Measurements from ENCODE around the gene MACROD1. TPM values are rescaled to one million over a fixed set of nuclear protein-coding genes. Genes with fewer than 3 reads are reported as not detected.
A peak's percentile ranks its signal among the peaks of the same experiment; 100 is the strongest.

MACROD1 gene
- total RNA-seq, 2 donors from 2014 or later = 11.0 to 25.3 TPM

DNA sequence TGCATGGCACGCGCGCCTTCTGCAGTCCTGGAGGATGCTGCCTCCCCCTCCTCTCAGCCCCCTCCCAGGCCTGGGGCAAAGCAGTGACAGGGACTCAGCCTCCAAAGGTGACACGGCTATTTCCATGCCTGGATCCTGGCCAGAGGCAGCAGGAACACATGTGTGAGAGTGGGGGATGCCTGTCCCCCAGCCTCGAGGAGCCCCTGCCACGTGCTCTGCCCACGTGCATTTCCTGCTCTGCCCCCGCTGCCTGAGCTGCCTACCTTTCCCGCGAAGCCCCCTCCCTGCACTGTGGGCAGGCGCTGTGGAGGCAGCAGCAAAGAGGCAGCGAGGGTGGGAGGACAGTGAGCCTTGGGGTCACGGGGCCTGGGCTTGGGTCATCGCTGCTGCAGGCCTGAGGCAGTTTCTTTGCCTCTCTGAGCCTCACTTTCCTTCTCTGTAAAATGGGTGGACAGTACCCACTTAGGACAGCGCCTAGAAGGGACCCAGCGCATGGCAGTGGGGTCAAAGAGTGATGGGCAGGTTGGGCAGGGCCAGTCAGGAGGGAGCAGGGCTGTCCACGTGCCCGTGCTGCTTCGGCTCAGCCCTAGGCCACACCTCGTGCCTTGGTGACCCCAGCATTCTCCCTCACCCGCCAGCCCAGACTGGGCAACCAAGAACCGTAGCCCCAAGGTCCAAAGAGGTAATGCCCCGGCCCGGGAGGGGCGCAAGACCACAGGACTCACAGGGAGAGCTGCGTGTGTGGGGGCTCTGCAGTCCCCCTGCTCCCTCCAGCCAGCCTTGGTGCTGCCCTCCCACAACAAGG lies 81.6 kb downstream of the MACROD1 start:
- Mint-ChIP-seq H3K36me3 (no peaks in the 10 kb centered on the region), H3K27ac (no peak overlapping the region), H3K9me3 (no peaks in the 10 kb centered on the region)
- DNase-seq (ENCODE audit: low spot score in 2 of 2) (no peak), ATAC-seq (no peak)

DNA sequence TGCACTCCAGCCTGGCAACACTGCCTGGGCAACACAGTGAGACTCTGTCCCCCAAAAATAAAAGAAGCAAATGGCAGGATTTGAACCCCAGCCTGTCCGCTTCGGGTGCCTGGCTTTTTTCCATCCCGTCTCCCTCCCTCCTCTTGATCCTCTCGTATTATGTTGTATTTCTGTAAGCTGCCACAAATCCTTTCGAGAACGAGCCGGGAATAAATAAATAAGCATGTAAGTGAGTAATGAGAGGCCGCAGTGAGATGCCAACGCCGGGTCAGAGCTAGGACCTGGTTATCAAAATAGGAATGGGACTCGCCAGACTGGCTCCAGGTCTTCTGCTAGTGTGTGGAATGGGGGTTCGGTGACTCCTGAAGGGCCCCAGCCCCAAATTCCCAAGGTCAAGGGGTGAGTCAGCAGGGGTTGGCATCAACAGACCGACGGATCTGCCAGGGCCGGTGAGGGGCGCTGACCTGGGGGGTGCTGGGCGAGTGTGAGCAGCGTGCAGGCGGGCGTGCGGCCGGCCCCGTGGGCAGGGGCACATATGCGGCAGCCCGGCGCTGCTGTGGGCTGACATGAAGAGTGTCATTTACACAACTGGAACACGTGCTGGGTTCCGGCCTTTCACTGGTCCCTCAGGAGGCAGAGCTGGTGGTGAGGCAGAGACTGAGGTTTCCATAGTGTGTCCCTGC lies 82.4 kb downstream of the MACROD1 start:
- no peaks in the 10 kb centered on the region for H3K9me3 Mint-ChIP-seq
- no peak overlapping the region for H3K27ac Mint-ChIP-seq
- DNase-seq (ENCODE audit: low spot score in 2 of 2) (no peak), ATAC-seq (no peak)
- H3K36me3 Mint-ChIP-seq = no peaks in the 10 kb centered on the region

DNA sequence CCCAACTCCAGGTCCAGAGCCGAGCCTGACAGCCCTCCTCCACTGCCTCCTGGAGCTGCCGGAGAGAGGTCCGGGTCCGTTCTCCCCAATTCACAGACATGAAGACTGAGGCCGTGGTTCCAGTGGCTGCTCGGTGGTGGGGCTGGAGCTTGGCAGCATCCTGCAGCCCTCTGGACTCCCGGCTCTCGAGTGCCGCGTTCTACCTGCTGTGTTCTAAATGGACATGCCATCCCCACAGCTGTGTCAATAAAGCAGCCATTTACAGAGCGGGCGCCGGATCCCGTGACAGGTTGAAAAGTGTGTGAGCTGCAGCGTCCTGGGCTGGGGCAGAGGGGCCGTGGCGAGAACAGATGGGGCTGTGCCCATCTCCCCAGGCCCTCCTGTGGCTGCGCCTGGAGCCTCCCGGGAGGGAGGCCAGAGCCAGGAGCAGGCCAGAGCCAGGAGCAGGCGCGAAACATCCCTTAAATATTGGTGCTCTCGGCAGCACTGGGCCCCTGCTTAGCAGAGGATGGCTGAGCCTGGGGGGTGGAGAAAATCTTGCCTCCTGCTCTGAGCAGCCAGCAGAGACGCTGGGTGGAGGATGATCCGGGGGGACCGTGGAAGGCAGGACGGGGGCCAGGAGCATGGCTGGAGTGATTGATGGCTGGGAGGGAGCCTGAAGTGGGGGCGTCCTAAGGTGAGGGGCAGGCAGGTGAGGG lies 84.0 kb downstream of the MACROD1 start:
- ATAC-seq (no peak), DNase-seq (ENCODE audit: low spot score in 2 of 2) (no peak)
- Mint-ChIP-seq H3K9me3 (no peaks in the 10 kb centered on the region), H3K36me3 (no peaks in the 10 kb centered on the region), H3K27ac (peak overlapping the region in 1 of 2 donors; percentile 72)

DNA sequence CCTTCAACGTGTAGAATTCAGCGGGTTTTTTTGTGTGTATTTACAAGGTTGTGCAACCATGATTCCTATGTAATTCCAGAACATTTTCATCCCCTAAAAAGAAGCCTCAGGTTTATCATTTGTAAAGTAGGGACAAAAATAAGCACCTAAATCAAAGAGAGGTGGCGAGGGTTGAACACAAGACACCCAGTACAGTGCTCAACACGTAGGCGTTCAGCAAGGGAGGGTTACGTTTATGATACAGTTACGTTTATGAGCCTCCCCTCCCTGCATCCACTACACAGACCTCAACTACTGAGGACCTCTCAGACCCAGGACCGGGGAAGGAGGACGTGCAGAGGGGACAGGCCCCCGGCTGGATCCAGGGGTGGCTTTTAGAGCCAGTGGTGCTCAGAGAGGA lies 85.5 kb downstream of the MACROD1 start:
- H3K27ac Mint-ChIP-seq = no peak overlapping the region

DNA sequence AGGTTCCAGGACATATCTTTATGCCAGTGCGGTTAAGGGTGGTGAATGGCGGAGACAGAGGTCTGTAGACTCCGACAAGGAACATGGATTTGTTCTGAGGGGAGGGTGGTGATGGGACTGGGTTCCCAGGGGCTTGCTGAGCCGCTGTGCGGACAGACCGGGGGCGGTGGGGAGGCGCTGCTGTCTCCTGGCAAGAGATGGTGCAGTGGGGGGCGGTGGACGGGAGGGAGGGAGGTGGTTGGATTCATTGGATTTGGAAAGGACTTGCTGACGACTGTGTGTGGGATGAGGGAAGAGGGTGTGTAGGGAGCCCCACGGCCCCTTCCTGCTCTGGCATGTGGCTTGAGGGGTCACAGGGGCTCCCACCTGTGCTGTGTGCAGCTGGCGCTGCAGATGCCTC lies 87.0 kb downstream of the MACROD1 start:
- Mint-ChIP-seq H3K27ac (no peak overlapping the region), H3K9me3 (no peaks in the 10 kb centered on the region), H3K36me3 (no peaks in the 10 kb centered on the region)
- ATAC-seq = no peak
- no peak for DNase-seq (ENCODE audit: low spot score in 2 of 2)

More for the DNA sequence above, 85.5 kb downstream of the MACROD1 start:
- no peaks in the 10 kb centered on the region for H3K36me3 Mint-ChIP-seq
- ATAC-seq = no peak
- DNase-seq (ENCODE audit: low spot score in 2 of 2) = no peak
- no peaks in the 10 kb centered on the region for H3K9me3 Mint-ChIP-seq

DNA sequence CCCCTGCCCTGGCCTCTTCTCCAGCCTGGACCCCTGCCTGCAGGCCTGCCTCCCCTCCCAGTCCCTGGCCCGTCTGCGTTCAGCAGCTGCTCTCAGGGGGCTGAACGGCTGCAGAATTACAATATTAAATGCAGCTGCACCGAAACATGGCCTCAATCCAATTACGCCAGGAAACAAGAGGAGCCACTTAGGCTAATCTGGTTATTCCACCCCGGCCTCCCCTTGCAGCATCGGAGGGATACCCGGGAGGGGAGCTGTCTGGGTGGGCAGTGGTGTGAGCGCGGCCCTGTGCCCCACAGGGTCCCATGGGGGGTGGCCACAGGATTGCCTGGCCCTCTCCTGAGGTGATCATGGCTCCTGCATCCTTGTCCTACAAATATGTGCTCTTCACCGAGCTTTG lies 87.6 kb downstream of the MACROD1 start:
- H3K9me3 Mint-ChIP-seq = no peaks in the 10 kb centered on the region
- no peak for DNase-seq (ENCODE audit: low spot score in 2 of 2)
- H3K27ac Mint-ChIP-seq = no peak overlapping the region
- no peaks in the 10 kb centered on the region for H3K36me3 Mint-ChIP-seq
- ATAC-seq = no peak

DNA sequence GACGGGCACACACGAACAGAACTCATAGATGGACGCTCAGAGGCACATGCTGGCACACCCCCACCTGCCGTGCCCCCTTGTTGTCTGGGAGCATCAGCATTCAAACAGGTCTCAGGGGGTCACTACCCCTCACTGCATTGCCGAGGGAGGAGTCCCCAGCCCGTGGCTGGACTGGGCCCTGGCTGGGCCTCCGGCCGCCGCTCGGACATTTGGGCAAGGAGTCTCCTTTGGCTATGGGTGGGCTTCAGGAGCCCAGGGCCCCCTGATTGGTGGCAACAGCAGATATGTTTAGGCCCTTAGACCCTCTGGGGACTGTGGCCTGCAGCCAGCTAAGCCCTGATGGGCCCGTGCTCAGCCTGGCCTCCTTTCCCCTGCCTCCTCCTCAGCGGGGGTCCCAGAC lies 88.3 kb downstream of the MACROD1 start:
- DNase-seq (ENCODE audit: low spot score in 2 of 2) (no peak), ATAC-seq (no peak)
- no peaks in the 10 kb centered on the region for H3K9me3 Mint-ChIP-seq
- no peaks in the 10 kb centered on the region for H3K36me3 Mint-ChIP-seq
- H3K27ac Mint-ChIP-seq = no peak overlapping the region

DNA sequence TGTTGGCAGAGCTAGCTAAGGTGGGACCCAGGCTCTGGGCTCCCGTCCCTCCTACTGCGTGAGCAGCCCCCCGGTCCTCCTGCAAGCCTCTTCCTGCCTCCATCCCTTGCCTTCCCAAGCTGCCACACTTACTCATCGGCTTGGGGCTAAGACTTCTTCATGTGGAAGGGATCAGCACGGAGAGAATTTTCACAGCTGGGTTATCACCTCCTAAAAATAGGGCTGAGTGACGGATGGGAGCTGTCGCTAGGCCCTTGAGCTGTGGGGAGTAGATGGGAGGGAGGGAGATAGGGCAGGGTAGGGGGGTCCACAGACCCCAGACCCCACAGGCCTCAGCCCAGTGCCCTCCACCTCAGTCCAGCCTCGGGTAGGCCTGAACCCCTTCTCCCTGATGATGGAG lies 89.2 kb downstream of the MACROD1 start:
- no peak for DNase-seq (ENCODE audit: low spot score in 2 of 2)
- Mint-ChIP-seq H3K9me3 (no peaks in the 10 kb centered on the region), H3K36me3 (no peaks in the 10 kb centered on the region), H3K27ac (no peak overlapping the region)
- no peak for ATAC-seq

DNA sequence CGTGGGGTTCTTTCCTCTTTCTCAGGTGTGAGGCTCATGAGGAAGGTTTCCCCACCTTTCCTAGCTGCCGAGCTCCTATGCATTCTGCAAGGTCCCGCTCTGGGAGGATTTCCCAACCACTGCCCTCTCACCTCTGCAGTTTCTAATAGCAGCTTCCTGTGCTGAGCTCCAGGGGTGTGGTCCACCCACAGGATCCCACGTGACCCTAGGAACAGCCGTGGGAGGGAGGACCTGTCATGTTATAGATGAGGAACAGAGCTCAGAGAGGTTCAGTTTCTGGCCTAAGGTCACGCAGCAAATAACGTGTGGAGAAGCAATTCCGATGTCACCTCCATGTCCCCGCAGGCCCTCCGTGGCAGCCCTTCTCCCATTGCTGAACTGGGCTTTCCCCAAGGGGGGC lies 91.7 kb downstream of the MACROD1 start:
- DNase-seq (ENCODE audit: low spot score in 2 of 2) (no peak), ATAC-seq (no peak)
- Mint-ChIP-seq H3K36me3 (no peaks in the 10 kb centered on the region), H3K27ac (no peak overlapping the region), H3K9me3 (no peaks in the 10 kb centered on the region)

DNA sequence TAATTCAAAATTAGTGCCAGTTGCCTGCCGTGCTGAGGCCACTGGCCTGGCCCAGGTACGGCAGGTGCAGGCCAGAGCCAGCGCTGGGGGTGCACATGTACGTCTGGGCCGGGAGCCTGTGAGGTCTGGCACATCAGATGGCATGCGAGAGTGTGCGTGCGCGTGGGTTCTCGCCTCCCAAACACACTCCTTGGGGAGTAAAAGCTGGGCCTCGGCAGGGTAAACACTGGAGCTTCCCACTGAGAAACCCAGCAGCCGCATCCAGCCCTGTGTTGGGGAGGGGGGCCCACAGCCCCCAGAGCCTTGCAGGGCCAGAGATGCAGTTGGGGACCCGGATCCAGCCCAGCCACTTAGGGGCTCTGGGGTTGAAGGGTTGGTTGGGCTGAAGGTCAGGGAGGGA lies 92.4 kb downstream of the MACROD1 start:
- DNase-seq (ENCODE audit: low spot score in 2 of 2) (no peak), ATAC-seq (no peak)
- no peak overlapping the region for H3K27ac Mint-ChIP-seq
- H3K36me3 Mint-ChIP-seq = no peaks in the 10 kb centered on the region
- no peaks in the 10 kb centered on the region for H3K9me3 Mint-ChIP-seq

DNA sequence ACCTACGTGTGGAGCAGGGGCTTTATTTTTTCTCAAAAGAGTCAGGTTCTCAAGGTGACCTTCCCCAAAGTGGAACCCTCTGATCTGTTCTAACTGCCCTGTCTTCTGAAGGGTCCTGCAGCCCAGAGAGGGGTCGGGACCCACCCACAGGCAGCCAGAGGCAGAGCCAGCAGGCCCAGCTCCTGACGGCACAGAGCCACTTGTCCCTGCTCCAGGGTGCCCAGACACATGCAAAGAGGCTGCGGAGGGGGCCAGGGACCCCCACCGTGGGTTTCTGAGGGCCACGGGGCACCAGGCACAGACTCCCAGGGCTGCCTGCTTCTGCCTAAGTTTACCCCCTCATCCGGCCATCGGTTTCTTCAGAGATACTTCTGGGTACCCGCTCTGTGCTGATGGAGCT lies 93.0 kb downstream of the MACROD1 start:
- Mint-ChIP-seq H3K27ac (no peak overlapping the region), H3K36me3 (no peaks in the 10 kb centered on the region), H3K9me3 (no peaks in the 10 kb centered on the region)
- ATAC-seq = no peak
- DNase-seq (ENCODE audit: low spot score in 2 of 2) = no peak

DNA sequence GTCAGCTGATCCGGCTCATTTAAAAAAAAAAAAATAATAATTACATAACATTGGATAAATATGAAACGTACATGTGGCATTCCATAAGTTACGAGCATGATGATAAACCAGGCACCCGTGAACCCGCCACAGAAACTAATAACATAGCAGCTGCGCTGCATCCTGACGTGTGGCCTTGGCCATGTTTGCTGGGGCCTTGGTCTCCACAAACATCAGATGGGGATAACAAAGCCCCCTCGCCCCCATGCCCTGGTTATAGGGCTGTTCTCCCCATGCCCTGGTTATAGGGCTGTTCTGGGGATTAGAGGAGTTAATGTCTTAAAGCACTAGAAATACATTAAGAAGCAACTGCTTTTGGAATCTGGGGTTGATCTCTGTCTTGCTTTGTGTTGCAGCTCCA lies 93.5 kb downstream of the MACROD1 start:
- Mint-ChIP-seq H3K9me3 (no peaks in the 10 kb centered on the region), H3K36me3 (no peaks in the 10 kb centered on the region), H3K27ac (no peak overlapping the region)
- ATAC-seq (no peak), DNase-seq (ENCODE audit: low spot score in 2 of 2) (no peak)

DNA sequence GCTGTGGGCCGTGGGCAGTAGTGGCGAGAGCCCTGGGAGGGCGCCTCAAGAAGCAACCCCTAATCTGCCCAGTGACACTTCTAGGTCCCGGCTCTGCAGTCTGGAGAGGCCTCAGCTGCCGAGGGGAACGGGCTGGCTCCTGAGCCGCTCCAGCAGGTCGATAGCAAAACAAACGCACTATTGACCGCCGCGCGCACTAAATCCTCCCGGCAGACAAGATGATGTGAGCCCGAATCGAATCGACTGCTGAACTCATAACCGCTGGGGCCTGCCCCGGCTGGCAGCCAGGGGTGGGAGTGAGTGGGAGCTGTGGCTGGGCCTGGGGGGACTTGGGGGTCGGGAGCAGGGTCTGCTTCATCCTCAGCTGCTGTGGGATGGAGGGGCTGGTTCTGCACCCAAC lies 94.1 kb downstream of the MACROD1 start:
- H3K9me3 Mint-ChIP-seq = no peaks in the 10 kb centered on the region

DNA sequence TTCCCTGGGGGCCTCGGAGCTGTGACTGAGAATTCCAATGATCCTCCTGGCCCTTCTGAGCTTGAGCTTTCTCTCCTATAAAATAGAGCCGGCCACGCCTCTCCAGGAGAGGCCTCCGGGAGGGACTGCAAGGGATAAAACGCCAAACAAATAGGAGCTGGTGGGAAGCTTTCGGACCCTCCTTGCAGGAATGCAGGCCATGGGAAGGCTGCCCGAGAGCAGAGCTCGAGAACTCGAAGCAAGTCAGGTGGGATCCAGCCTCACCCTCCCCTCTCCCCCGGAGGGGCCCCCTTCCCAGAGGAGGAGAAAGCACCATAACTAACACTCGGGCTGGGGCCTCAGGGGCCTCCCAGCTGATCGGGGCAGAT lies 95.6 kb downstream of the MACROD1 start:
- Mint-ChIP-seq H3K27ac (no peak overlapping the region), H3K36me3 (no peaks in the 10 kb centered on the region), H3K9me3 (no peaks in the 10 kb centered on the region)
- DNase-seq (ENCODE audit: low spot score in 2 of 2) (no peak), ATAC-seq (no peak)

More for the DNA sequence above, 94.1 kb downstream of the MACROD1 start:
- DNase-seq (ENCODE audit: low spot score in 2 of 2) (no peak), ATAC-seq (no peak)
- Mint-ChIP-seq H3K27ac (no peak overlapping the region), H3K36me3 (no peaks in the 10 kb centered on the region)

DNA sequence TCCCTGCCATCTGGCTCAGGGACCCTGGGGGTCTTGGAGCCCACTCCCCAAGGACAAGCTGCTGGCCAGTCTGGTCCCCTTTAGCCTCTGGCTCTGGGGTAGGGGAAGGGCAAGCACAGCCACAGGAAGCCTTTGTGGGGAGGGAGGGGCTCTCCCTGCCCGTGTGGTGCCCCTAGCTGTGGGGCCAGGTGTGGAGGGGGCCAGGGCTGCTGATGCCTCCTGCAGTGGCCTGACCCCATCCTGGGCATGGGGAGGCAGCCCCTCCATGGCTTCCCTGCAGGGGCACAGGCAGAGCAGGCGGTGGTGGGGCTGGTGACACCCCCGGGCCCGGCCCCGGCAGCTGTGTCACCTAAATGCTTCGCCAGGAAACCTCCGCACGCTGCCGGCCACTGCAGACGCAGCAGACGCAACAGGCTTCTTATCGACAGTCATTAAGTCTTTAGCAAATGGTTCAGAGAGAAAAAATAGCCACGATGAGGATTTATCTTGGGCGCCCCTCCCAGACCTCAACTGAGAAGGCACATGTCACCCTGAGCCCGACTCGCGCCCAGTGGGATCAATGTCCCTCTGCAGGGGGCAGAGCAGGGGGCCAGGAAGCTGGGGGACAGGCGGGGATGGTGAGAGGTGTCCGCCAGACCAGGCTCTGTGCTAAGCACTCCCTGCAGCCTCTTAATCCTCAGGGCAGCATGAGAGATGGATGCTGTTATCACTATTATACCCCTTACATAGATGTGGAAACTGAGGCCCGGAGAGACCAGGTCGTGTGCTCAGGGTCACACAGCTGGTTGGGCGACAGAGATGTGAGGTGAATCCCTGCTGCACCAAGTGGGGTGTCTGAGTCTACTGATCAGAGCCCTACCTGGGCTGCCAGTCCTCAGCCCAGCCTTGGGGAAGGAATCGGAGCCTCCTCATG lies 96.3 kb downstream of the MACROD1 start:
- no peaks in the 10 kb centered on the region for H3K36me3 Mint-ChIP-seq
- ATAC-seq = no peak
- H3K27ac Mint-ChIP-seq = no peak overlapping the region

DNA sequence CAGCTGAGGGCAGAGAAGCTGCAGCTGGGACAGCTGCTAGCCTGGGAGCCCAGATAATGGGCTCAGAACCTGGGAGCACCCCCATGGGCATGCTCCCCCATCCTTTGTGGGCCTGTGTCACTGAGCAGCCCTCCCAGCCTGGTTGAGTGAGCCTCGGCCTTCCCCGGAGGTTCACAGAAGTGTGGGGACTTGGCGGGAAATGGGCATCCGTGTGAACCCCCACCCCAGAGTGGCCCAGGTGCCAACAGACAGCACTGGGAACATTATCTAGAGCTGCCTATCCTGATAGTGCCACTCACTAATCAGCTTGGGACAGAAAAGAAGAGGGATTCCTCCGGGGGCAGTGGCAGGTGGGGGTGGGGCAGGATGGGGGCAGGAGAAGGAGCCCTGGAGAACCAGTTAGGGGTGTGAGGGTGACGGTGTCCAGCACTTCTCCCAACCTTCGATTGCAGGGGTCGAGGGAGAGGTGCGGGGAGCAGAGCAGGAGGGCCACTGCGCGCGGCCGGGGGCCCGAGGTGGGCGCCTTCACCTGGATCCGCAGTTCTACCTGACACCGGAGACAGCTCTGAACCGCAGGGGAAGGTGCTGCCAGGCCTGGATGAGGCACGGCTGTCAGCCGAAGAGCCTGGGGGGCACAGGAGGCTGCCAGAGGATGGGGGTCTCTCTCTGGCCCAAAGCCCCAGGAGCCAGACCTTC lies 97.1 kb downstream of the MACROD1 start:
- Mint-ChIP-seq H3K27ac (no peak overlapping the region), H3K36me3 (no peaks in the 10 kb centered on the region), H3K9me3 (no peaks in the 10 kb centered on the region)
- ATAC-seq (no peak), DNase-seq (ENCODE audit: low spot score in 2 of 2) (no peak)

More for the DNA sequence above, 96.3 kb downstream of the MACROD1 start:
- DNase-seq (ENCODE audit: low spot score in 2 of 2) = no peak
- H3K9me3 Mint-ChIP-seq = no peaks in the 10 kb centered on the region
